HG03469 (cell line): ENCODE results near the gene INO80.

Experiments
- ATAC-seq: cut with Tn5 transposase; IDR thresholded peaks from one replicate; pipeline ENCODE4 v1.9.1; 2021; ENCODE audit warnings: mild to moderate bottlenecking, moderate library complexity, moderate number of reproducible peaks; ENCODE audit not compliant: unreplicated experiment

INO80 gene

GRCh38 chr15:40933517-40933902 is 182.6 kb downstream of the INO80 start:
- no peak for ATAC-seq

GRCh38 chr15:40932649-40933516 is 183.2 kb downstream of the INO80 start:
- no peak for ATAC-seq

DNA sequence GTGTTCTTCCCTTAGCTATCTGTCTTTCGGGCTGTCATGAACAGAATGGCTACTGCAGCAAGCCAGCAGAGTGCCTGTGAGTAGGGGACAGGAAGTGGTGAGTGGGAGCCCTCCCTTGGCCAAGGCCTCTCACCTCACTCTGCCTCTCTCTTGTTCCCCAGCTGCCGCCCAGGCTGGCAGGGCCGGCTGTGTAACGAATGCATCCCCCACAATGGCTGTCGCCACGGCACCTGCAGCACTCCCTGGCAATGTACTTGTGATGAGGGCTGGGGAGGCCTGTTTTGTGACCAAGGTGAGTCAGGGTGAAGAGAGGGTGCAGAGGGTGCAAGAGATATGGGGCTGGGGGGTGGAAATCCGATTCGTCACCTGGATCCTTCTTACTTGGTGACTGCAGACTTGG is 183.9 kb downstream of the INO80 start:
- ATAC-seq, result no peak

- no peak for ATAC-seq
These were observed 184.6 kb downstream of the INO80 start for GRCh38 chr15:40931300-40932142.

GRCh38 chr15:40930430-40931299 is 185.4 kb downstream of the INO80 start:
- no peak for ATAC-seq

GRCh38 chr15:40929660-40930429 is 186.2 kb downstream of the INO80 start:
- ATAC-seq, result no peak
